Liver (tissue), 9 donors: ENCODE measurements around the gene ERMAP. TPM values are rescaled to one million over a fixed set of nuclear protein-coding genes. Genes with fewer than 3 reads are reported as not detected.

Source experiments
- DNase-seq: peaks from one replicate; pipeline ENCODE4 v3.0.0-alpha.2; 2017; ENCODE audit warnings: low spot score
- H3K27ac ChIP-seq, 2 donors: one replicate each; pipeline ENCODE4 v1.7.0; 2013; ENCODE audit warnings: inconsistent platforms in 2 of 2, low read length in 2 of 2, control low read depth in 1 of 2, low read depth in 1 of 2, mild to moderate bottlenecking in 1 of 2
- H3K27me3 ChIP-seq, 4 donors: one replicate each; pipeline versions ENCODE4 v1.6.1 to v1.7.0; 2013; ENCODE audit warnings: low read length in 3 of 4, inconsistent platforms in 1 of 4, mild to moderate bottlenecking in 1 of 4, moderate library complexity in 1 of 4; ENCODE audit not compliant: control insufficient read depth in 4 of 4, insufficient read depth in 4 of 4
- H3K36me3 ChIP-seq, 4 donors: one replicate each; pipeline versions ENCODE4 v1.6.1 to v1.7.0; 2013; ENCODE audit warnings: low read length in 3 of 4, mild to moderate bottlenecking in 3 of 4, low read depth in 1 of 4, moderate library complexity in 1 of 4; ENCODE audit not compliant: control insufficient read depth in 4 of 4, insufficient read depth in 3 of 4
- H3K4me1 ChIP-seq, 4 donors: one replicate each; pipeline versions ENCODE4 v1.6.1 to v1.7.0; 2013; ENCODE audit warnings: low read length in 3 of 4, mild to moderate bottlenecking in 3 of 4, moderate library complexity in 1 of 4; ENCODE audit not compliant: control insufficient read depth in 4 of 4, insufficient read depth in 4 of 4
- H3K4me3 ChIP-seq, 3 donors: one replicate each; pipeline versions ENCODE4 v1.6.1 to v1.7.0; 2013; ENCODE audit warnings: low read length in 3 of 3, control low read depth in 1 of 3, low read depth in 1 of 3, mild to moderate bottlenecking in 1 of 3
- H3K9ac ChIP-seq, 2 donors: one replicate each; pipeline ENCODE4 v1.7.0; 2013; ENCODE audit warnings: low read length in 2 of 2, mild to moderate bottlenecking in 2 of 2, moderate library complexity in 2 of 2, control low read depth in 1 of 2, low read depth in 1 of 2
- H3K9me3 ChIP-seq, 4 donors: one replicate each; pipeline versions ENCODE4 v1.6.1 to v1.7.0; 2013; ENCODE audit warnings: low read length in 3 of 4; ENCODE audit not compliant: control insufficient read depth in 4 of 4
- ATF3 ChIP-seq: IDR thresholded peaks from 2 replicates; pipeline ENCODE4 v1.6.1; 2016; ENCODE audit warnings: antibody characterized with exemption
- CTCF ChIP-seq: fragments of 150-350 bp; IDR thresholded peaks from 2 replicates; pipeline ENCODE4 v1.5.1; 2017; ENCODE audit warnings: improper control_type of control experiment, low read depth, low read length; ENCODE audit not compliant: missing input control
- EGR1 ChIP-seq, 2 donors: IDR thresholded peaks; 2 replicates each; pipeline ENCODE4 v1.6.1; 2016 to 2018; ENCODE audit warnings: antibody characterized with exemption in 2 of 2, low read depth in 2 of 2
- FOXA1 ChIP-seq: IDR thresholded peaks from 2 replicates; pipeline ENCODE4 v1.6.1; 2016; ENCODE audit warnings: antibody characterized with exemption
- FOXA2 ChIP-seq: IDR thresholded peaks from 2 replicates; pipeline ENCODE4 v1.6.1; 2016; ENCODE audit warnings: antibody characterized with exemption
- GABPA ChIP-seq, 2 donors: IDR thresholded peaks in 1 of 2; conservative IDR thresholded peaks in 1 of 2; 2 replicates each; pipeline ENCODE4 v1.6.1; 2016; ENCODE audit warnings: antibody characterized with exemption in 2 of 2, mild to moderate bottlenecking in 1 of 2, moderate library complexity in 1 of 2
- HNF4A ChIP-seq, 2 donors: conservative IDR thresholded peaks; 2 replicates each; pipeline ENCODE4 v1.6.1; 2016; ENCODE audit warnings: antibody characterized with exemption in 2 of 2, mild to moderate bottlenecking in 2 of 2
- HNF4G ChIP-seq: IDR thresholded peaks from 2 replicates; pipeline ENCODE4 v1.6.1; 2016; ENCODE audit warnings: antibody characterized with exemption
- JUND ChIP-seq, 2 donors: IDR thresholded peaks; 2 replicates each; pipeline ENCODE4 v1.6.1; 2016; ENCODE audit warnings: antibody characterized with exemption in 2 of 2
- MAX ChIP-seq: IDR thresholded peaks from 2 replicates; pipeline ENCODE4 v1.6.1; 2016; ENCODE audit warnings: antibody characterized with exemption
- NR2F2 ChIP-seq: IDR thresholded peaks from 2 replicates; pipeline ENCODE4 v1.6.1; 2016; ENCODE audit warnings: antibody characterized with exemption
- RAD21 ChIP-seq, 2 donors: IDR thresholded peaks; 2 replicates each; pipeline ENCODE4 v1.6.1; 2016; ENCODE audit warnings: antibody characterized with exemption in 2 of 2, mild to moderate bottlenecking in 2 of 2
- REST ChIP-seq: IDR thresholded peaks from 2 replicates; pipeline ENCODE4 v1.6.1; 2016; ENCODE audit warnings: antibody characterized with exemption, mild to moderate bottlenecking
- RXRA ChIP-seq, 2 donors: IDR thresholded peaks; 2 replicates each; pipeline ENCODE4 v1.6.1; 2017 to 2018; ENCODE audit warnings: antibody characterized with exemption in 2 of 2, mild to moderate bottlenecking in 1 of 2
- SP1 ChIP-seq: IDR thresholded peaks from 2 replicates; pipeline ENCODE4 v1.6.1; 2018; ENCODE audit warnings: antibody characterized with exemption, mild to moderate bottlenecking
- TAF1 ChIP-seq: conservative IDR thresholded peaks from 2 replicates; pipeline ENCODE4 v1.6.1; 2016; ENCODE audit warnings: antibody characterized with exemption, mild to moderate bottlenecking
- YY1 ChIP-seq: IDR thresholded peaks from 2 replicates; pipeline ENCODE4 v1.6.1; 2016; ENCODE audit warnings: antibody characterized with exemption, mild to moderate bottlenecking
- ZBTB33 ChIP-seq: IDR thresholded peaks from 2 replicates; pipeline ENCODE4 v1.6.1; 2016; ENCODE audit warnings: antibody characterized with exemption
- WGBS: extraction: QIAGEN DNeasy Blood & Tissue Kit; methylation state at CpG from one replicate; pipeline ENCODE4 v1.1.7; 2013; 5-methylcytosine and 5-hydroxymethylcytosine counted together
- polyA plus RNA-seq, 2 donors: library from polyadenylated mRNA; stranded (reverse) in 1 of 2; unstranded in 1 of 2; fragments of 200-250 nt in 1 of 2; fragments of >200 nt in 1 of 2; fragmentation: Nextera tagmentation in 1 of 2; extraction: Ambion mirVana in 1 of 2; gene quantifications; one replicate each; pipeline versions ENCODE4 v1.2.1 to v1.2.3, GENCODE V29; 2013 to 2015
- total RNA-seq, 2 donors: library from RNA; depleted of rRNA; stranded (reverse); fragments of >200 nt; gene quantifications; one replicate each; pipeline ENCODE4 v1.2.3, GENCODE V29; 2014
- donor health status: healthy.
- donor health status: healthy.
- donor health status: healthy.
- donor health status: healthy.
- donor health status: healthy.

ERMAP gene
- total and polyA plus RNA-seq, 4 donors, result 3.9 to 96.9 (median 9.0) TPM

GRCh38 chr1:42835422-42835821 lies 18.5 kb downstream of the ERMAP start:
- Histone ChIP-seq H3K4me1 (no peaks in the 10 kb centered on the region), H3K27ac (no peak overlapping the region), H3K27me3 (no peaks in the 10 kb centered on the region), H3K9ac (no peak overlapping the region), H3K36me3 (peaks cover 0 to 15% (median 4%) of the 10 kb centered on the region in 4 donors), H3K9me3 (no peaks in the 10 kb centered on the region), H3K4me3 (no peak overlapping the region)
- WGBS, result 98% methylated on average over 2 of the region's 2 CpGs
- TF ChIP-seq EGR1 (IDR thresholded peaks at IDR 0.05; ENCODE audit: low read depth in 2 of 2), result no peak
- TF ChIP-seq NR2F2, result no peak
- TF ChIP-seq MAX, result no peak
- no peak for TF ChIP-seq FOXA1
- TF ChIP-seq GABPA (IDR thresholded peaks at IDR 0.05 in 1 of 2, conservative IDR thresholded peaks at IDR 0.05 in 1 of 2), result no peak
- TF ChIP-seq RAD21 (IDR thresholded peaks at IDR 0.05), result no peak
- TF ChIP-seq TAF1, result no peak
- TF ChIP-seq CTCF, result no peak
- TF ChIP-seq ZBTB33, result no peak
- no peak for TF ChIP-seq HNF4A (conservative IDR thresholded peaks at IDR 0.05)
- no peak for TF ChIP-seq JUND (IDR thresholded peaks at IDR 0.05)
- no peak for TF ChIP-seq YY1
- DNase-seq, result no peak

- Histone ChIP-seq H3K4me3 (no peak overlapping the region), H3K36me3 (peaks cover 1 to 19% (median 12%) of the 10 kb centered on the region in 4 donors), H3K9ac (no peak overlapping the region), H3K27ac (no peak overlapping the region), H3K4me1 (no peaks in the 10 kb centered on the region), H3K27me3 (no peaks in the 10 kb centered on the region), H3K9me3 (no peaks in the 10 kb centered on the region)
- DNase-seq, result no peak
- WGBS, result 61% methylated on average over 3 of the region's 3 CpGs
- TF ChIP-seq YY1 (no peak), TAF1 (no peak), ZBTB33 (no peak), EGR1 (IDR thresholded peaks at IDR 0.05; ENCODE audit: low read depth in 2 of 2) (no peak), ATF3 (no peak), SP1 (no peak), FOXA1 (no peak), JUND (IDR thresholded peaks at IDR 0.05) (no peak), RXRA (IDR thresholded peaks at IDR 0.05) (no peak), NR2F2 (no peak), REST (no peak), FOXA2 (no peak), HNF4G (no peak), CTCF (no peak)
Measured at GRCh38 chr1:42837709-42838108, 20.8 kb downstream of the ERMAP start.
